ENCODE measurements around the gene RAB37. TPM values are rescaled to one million over a fixed set of nuclear protein-coding genes. Genes with fewer than 3 reads are reported as not detected.

RAB37 gene
- total and polyA plus RNA-seq, 2 of the 13 experiments (the other 11 are each of a cell fraction or from before 2014, with no cell fraction given): 0.91 to 3.7 TPM

GRCh38 chr17:74776044-74776962, 39.2 kb downstream of the RAB37 start, which contains the start of gene NAT9 (continued):
- TF ChIP-seq HMGXB3 (CRISPR knock-in tag; IDR thresholded peaks at IDR 0.05; ENCODE audit: borderline replicate concordance) (peak; percentile 94), TFAP4 (IDR thresholded peaks at IDR 0.05; ENCODE audit: borderline replicate concordance, low read depth) (peak; percentile 97), ZNF432 (CRISPR knock-in tag; IDR thresholded peaks at IDR 0.05; ENCODE audit: borderline replicate concordance) (no peak), ZNF335 (CRISPR knock-in tag; IDR thresholded peaks at IDR 0.05) (peak; percentile 58; the same call in 1 of the 2 replicates), NFIB (CRISPR knock-in tag; IDR thresholded peaks at IDR 0.05; ENCODE audit: borderline replicate concordance) (no peak), ARID3A (IDR thresholded peaks at IDR 0.05; ENCODE audit: low read depth, low read length) (no peak), E2F1 (CRISPR knock-in tag; IDR thresholded peaks at IDR 0.05) (peak; percentile 70; the same call in 1 of the 2 replicates), YEATS4 (CRISPR knock-in tag; IDR thresholded peaks at IDR 0.05; ENCODE audit: borderline replicate concordance) (peak; percentile 85), UBTF (CRISPR knock-in tag; IDR thresholded peaks at IDR 0.05) (peak; percentile 44), ZNF709 (CRISPR knock-in tag; IDR thresholded peaks at IDR 0.05) (peak; percentile 63; the same call in 1 of the 2 replicates), RFX5 (IDR thresholded peaks at IDR 0.05; ENCODE audit: low read depth, low read length) (peak; percentile 24; the same call in 1 of the 2 replicates), MAX (IDR thresholded peaks at IDR 0.05) (peak; percentile 97), ZNF136 (CRISPR knock-in tag; IDR thresholded peaks at IDR 0.05; ENCODE audit: low read depth) (peak; percentile 58; the same call in 1 of the 2 replicates), ATRX (CRISPR knock-in tag; IDR thresholded peaks at IDR 0.05; ENCODE audit: borderline replicate concordance) (no peak), SMYD3 (CRISPR knock-in tag; IDR thresholded peaks at IDR 0.05) (0 out of 2 replicates have a peak, but pooled peaks have one; percentile 15), MAFK (conservative IDR thresholded peaks at IDR 0.05 in 1 of 2, IDR thresholded peaks at IDR 0.05 in 1 of 2; ENCODE audit: low read length in 2 of 2) (0 out of 4 replicates have a peak, but pooled peaks of 1 of the 2 experiments have one; percentile 1)

Data from HepG2 (cell line).